Non-pigmented ciliary epithelial cell (primary cell): ENCODE results near the gene CDKN1A.

Experiments used
- DNase-seq: peaks from one replicate; pipeline ENCODE4 v3.0.0-alpha.2; 2010; ENCODE audit warnings: low read depth

The CDKN1A gene

GRCh38 chr6:36677753-36678487, 594 bp upstream of the CDKN1A start:
- no peak for DNase-seq

GRCh38 chr6:36679043-36679833, 724 bp downstream of the CDKN1A start:
- no peak for DNase-seq

- DNase-seq, result no peak
Observed at GRCh38 chr6:36682328-36683144, 4.0 kb downstream of the CDKN1A start.

GRCh38 chr6:36683145-36683655, 4.7 kb downstream of the CDKN1A start:
- no peak for DNase-seq

GRCh38 chr6:36683656-36684446, 5.3 kb downstream of the CDKN1A start:
- DNase-seq, result no peak

- DNase-seq, result no peak
Observed at GRCh38 chr6:36684447-36684812, 5.9 kb downstream of the CDKN1A start.

- DNase-seq, result no peak
Observed at GRCh38 chr6:36685166-36685924, 6.8 kb downstream of the CDKN1A start.

GRCh38 chr6:36685926-36686667, 7.6 kb downstream of the CDKN1A start:
- DNase-seq, result no peak

- DNase-seq, result no peak
Observed at GRCh38 chr6:36686668-36687513, 8.4 kb downstream of the CDKN1A start.

GRCh38 chr6:36688063-36688738, 9.7 kb downstream of the CDKN1A start:
- DNase-seq, result no peak

GRCh38 chr6:36688739-36689075, 10.2 kb downstream of the CDKN1A start:
- no peak for DNase-seq

- DNase-seq, result no peak
Observed at GRCh38 chr6:36691011-36691410, 12.5 kb downstream of the CDKN1A start.

- no peak for DNase-seq
Observed at GRCh38 chr6:36691612-36692011, 13.1 kb downstream of the CDKN1A start.

GRCh38 chr6:36692220-36692619, 13.7 kb downstream of the CDKN1A start:
- DNase-seq, result no peak

GRCh38 chr6:36692861-36693702, 14.6 kb downstream of the CDKN1A start:
- DNase-seq, result no peak

- no peak for DNase-seq
Observed at GRCh38 chr6:36694616-36695015, 16.1 kb downstream of the CDKN1A start.

- DNase-seq, result no peak
Observed at GRCh38 chr6:36695414-36695813, 16.9 kb downstream of the CDKN1A start.

GRCh38 chr6:36697481-36697903, 19.0 kb downstream of the CDKN1A start, which contains the start of gene RAB44:
TSS of gene RAB44 (plus strand) at chr6:36697826. CDS start at chr6:36704236, 6,410 bp downstream.
- no peak for DNase-seq
